Prostate gland (tissue), 2 donors: ENCODE results near the gene KLK4. TPM values are rescaled to one million over a fixed set of nuclear protein-coding genes. Genes with fewer than 3 reads are reported as not detected.
"Not testable (repeated sequence)": the region's sequence is repeated elsewhere in the genome, so short reads cannot be mapped to it uniquely, and the experiment has no call there.

Experiments
- DNase-seq: peaks from one replicate; pipeline ENCODE4 v3.0.0-alpha.2; 2019; ENCODE audit warnings: low spot score
- H3K27ac ChIP-seq, 2 donors: fragments of 200-600 bp; sonication (generic); 2 replicates each; pipeline ENCODE4 v1.5.1; 2017 to 2019
- H3K27me3 ChIP-seq: fragments of 200-600 bp; sonication (generic); replicated peaks from 2 replicates; pipeline ENCODE4 v1.5.1; 2019; ENCODE audit not compliant: insufficient read depth
- H3K36me3 ChIP-seq, 2 donors: fragments of 200-600 bp; sonication (generic); 1 replicate in 1 of 2; 2 replicates in 1 of 2; pipeline versions ENCODE4 v1.5.1 to v1.8.1; 2017 to 2019
- H3K4me1 ChIP-seq: fragments of 200-600 bp; sonication (generic); replicated peaks from 2 replicates; pipeline ENCODE4 v1.5.1; 2019
- H3K4me3 ChIP-seq, 2 donors: fragments of 200-600 bp; sonication (generic); 2 replicates each; pipeline ENCODE4 v1.5.1; 2017 to 2019
- H3K9me3 ChIP-seq: fragments of 200-600 bp; sonication (generic); 2 replicates; pipeline ENCODE4 v1.5.1; 2017
- POLR2A ChIP-seq: fragments of 450-650 bp; IDR thresholded peaks from one replicate; pipeline ENCODE4 v1.6.1; 2016; ENCODE audit warnings: antibody characterized with exemption, mild to moderate bottlenecking
- POLR2AphosphoS5 ChIP-seq: sonication (generic); formaldehyde crosslinking; IDR thresholded peaks from one replicate; pipeline ENCODE4 v1.6.1; 2017; ENCODE audit warnings: antibody characterized with exemption
- WGBS: methylation state at CpG from one replicate; pipeline ENCODE4 v1.1.5; 2018; 5-methylcytosine and 5-hydroxymethylcytosine counted together
- intact Hi-C: fragments of 100-400 bp; cut with DNase I; formaldehyde crosslinking; loops from one replicate; pipeline ENCODE4 v1.14.2; 2022
- total RNA-seq, 2 donors: library from RNA; depleted of rRNA; stranded (reverse); fragments of >200 nt; gene quantifications; one replicate each; pipeline ENCODE4 v1.1.0, GENCODE V29; 2016
- TF ChIP-seq, protein P1 (sequence below), 4 experiments: fragments of 200-600 bp in 2 of 4; fragments of 450-650 bp in 2 of 4; sonication (generic) in 2 of 4; IDR thresholded peaks; 1 replicate in 3 of 4; 2 replicates in 1 of 4; pipeline ENCODE4 v1.5.1; 2016 to 2019; ENCODE audit warnings: antibody characterized with exemption in 4 of 4, mild to moderate bottlenecking in 2 of 4, moderate library complexity in 2 of 4

Gene KLK4
- total RNA-seq, 2 donors from 2014 or later, result 188 to 330 TPM

DNA sequence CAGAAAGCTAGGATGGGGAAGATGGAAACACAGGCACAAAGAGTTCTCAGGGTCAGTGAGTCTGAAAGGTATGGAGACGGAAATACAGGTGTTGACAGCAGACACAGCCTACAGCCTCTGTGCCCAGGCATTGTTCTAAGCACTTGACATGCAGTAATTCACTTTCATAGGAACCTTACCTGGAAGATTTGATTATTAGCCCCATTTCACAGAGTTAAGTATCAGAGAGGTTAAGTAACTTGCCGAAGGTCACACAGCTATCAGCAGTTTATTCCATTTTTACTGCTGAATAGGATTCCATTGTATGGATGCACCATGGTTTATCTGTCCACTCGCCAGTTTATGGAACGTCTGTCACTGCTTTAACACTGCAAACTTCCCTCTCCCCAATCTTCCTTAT lies 13.2 kb downstream of the KLK4 start:
- H3K27me3 ChIP-seq, result no peaks in the 10 kb centered on the region
- H3K4me3 ChIP-seq, result no peak overlapping the region
- no peaks in the 10 kb centered on the region for H3K36me3 ChIP-seq
- 79% methylated on average over 4 of the region's 4 CpGs for WGBS
- H3K9me3 ChIP-seq, result no peaks in the 10 kb centered on the region
- TF ChIP-seq POLR2A, result no peak
- no peak for TF ChIP-seq POLR2AphosphoS5
- TF ChIP-seq, protein P1, sequence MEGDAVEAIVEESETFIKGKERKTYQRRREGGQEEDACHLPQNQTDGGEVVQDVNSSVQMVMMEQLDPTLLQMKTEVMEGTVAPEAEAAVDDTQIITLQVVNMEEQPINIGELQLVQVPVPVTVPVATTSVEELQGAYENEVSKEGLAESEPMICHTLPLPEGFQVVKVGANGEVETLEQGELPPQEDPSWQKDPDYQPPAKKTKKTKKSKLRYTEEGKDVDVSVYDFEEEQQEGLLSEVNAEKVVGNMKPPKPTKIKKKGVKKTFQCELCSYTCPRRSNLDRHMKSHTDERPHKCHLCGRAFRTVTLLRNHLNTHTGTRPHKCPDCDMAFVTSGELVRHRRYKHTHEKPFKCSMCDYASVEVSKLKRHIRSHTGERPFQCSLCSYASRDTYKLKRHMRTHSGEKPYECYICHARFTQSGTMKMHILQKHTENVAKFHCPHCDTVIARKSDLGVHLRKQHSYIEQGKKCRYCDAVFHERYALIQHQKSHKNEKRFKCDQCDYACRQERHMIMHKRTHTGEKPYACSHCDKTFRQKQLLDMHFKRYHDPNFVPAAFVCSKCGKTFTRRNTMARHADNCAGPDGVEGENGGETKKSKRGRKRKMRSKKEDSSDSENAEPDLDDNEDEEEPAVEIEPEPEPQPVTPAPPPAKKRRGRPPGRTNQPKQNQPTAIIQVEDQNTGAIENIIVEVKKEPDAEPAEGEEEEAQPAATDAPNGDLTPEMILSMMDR (IDR thresholded peaks at IDR 0.05), result no peak
- peak overlapping the region; percentile 53 to 68 for H3K27ac ChIP-seq
- intact Hi-C loops, result no loop called here
- no peak for DNase-seq
- no peaks in the 10 kb centered on the region for H3K4me1 ChIP-seq

GRCh38 chr19:50897612-50898011 lies 13.6 kb downstream of the KLK4 start:
- 95% methylated on average over 3 of the region's 3 CpGs for WGBS
- H3K4me3 ChIP-seq, result no peak overlapping the region
- intact Hi-C loops, result no loop called here
- H3K9me3 ChIP-seq, result no peaks in the 10 kb centered on the region
- H3K36me3 ChIP-seq, result no peaks in the 10 kb centered on the region
- DNase-seq, result no peak
- H3K27ac ChIP-seq, result peak overlapping the region; percentile 53 to 68
- TF ChIP-seq POLR2A (no peak), POLR2AphosphoS5 (no peak)
- H3K4me1 ChIP-seq, result no peaks in the 10 kb centered on the region
- H3K27me3 ChIP-seq, result no peaks in the 10 kb centered on the region

GRCh38 chr19:50897191-50897607 lies 14.0 kb downstream of the KLK4 start:
- TF ChIP-seq POLR2A, result no peak
- TF ChIP-seq, protein P1 (IDR thresholded peaks at IDR 0.05), result no peak
- TF ChIP-seq POLR2AphosphoS5, result no peak
- peak overlapping the region; percentile 53 to 68 for H3K27ac ChIP-seq
- intact Hi-C loops, result no loop called here
- no peaks in the 10 kb centered on the region for H3K27me3 ChIP-seq
- 68% methylated on average over 3 of the region's 3 CpGs for WGBS
- H3K9me3 ChIP-seq, result no peaks in the 10 kb centered on the region
- no peaks in the 10 kb centered on the region for H3K36me3 ChIP-seq
- H3K4me1 ChIP-seq, result no peaks in the 10 kb centered on the region
- DNase-seq, result no peak
- H3K4me3 ChIP-seq, result no peak overlapping the region

GRCh38 chr19:50896591-50897190 lies 14.5 kb downstream of the KLK4 start:
- no peaks in the 10 kb centered on the region for H3K27me3 ChIP-seq
- WGBS, result 76% methylated on average over 6 of the region's 6 CpGs
- H3K36me3 ChIP-seq, result no peaks in the 10 kb centered on the region
- H3K4me3 ChIP-seq, result no peak overlapping the region
- intact Hi-C loops, result no loop called here
- TF ChIP-seq, protein P1 (IDR thresholded peaks at IDR 0.05), result no peak
- TF ChIP-seq POLR2AphosphoS5, result peak; percentile 92
- peak overlapping the region; percentile 53 to 70 for H3K27ac ChIP-seq
- no peaks in the 10 kb centered on the region for H3K4me1 ChIP-seq
- no peaks in the 10 kb centered on the region for H3K9me3 ChIP-seq
- peak; percentile 88 for DNase-seq

- H3K27me3 ChIP-seq, H3K4me3 ChIP-seq, DNase-seq, H3K9me3 ChIP-seq, H3K36me3 ChIP-seq, intact Hi-C loops, H3K4me1 ChIP-seq: not testable (repeated sequence)
- peak overlapping the region; percentile 53 to 70 for H3K27ac ChIP-seq
- 90% methylated on average over 9 of the region's 9 CpGs for WGBS
Measured at GRCh38 chr19:50896089-50896590, 15.1 kb downstream of the KLK4 start.
